Fibroblast of villous mesenchyme (primary cell): ENCODE data around the gene IQSEC1. TPM values are rescaled to one million over a fixed set of nuclear protein-coding genes. Genes with fewer than 3 reads are reported as not detected.

ENCODE experiments used
- DNase-seq: peaks from one replicate; pipeline ENCODE4 v3.0.0-alpha.2; 2010; ENCODE audit warnings: low read depth
- H3K4me3 ChIP-seq: 2 replicates; pipeline ENCODE4 v1.5.1; 2011; ENCODE audit warnings: low read depth, mild to moderate bottlenecking, low read length
- total RNA-seq: library from RNA; depleted of rRNA; stranded (reverse); fragments of >200 nt; gene quantifications from 2 replicates; pipeline ENCODE4 v1.2.3, GENCODE V29; 2012
- TF ChIP-seq, protein P1 (sequence below): IDR thresholded peaks from 2 replicates; pipeline ENCODE4 v1.5.1; 2012; ENCODE audit warnings: low read depth, mild to moderate bottlenecking, low read length; ENCODE audit not compliant: insufficient read depth

IQSEC1 gene
- total RNA-seq, 1 donor: 19.9 TPM

DNA sequence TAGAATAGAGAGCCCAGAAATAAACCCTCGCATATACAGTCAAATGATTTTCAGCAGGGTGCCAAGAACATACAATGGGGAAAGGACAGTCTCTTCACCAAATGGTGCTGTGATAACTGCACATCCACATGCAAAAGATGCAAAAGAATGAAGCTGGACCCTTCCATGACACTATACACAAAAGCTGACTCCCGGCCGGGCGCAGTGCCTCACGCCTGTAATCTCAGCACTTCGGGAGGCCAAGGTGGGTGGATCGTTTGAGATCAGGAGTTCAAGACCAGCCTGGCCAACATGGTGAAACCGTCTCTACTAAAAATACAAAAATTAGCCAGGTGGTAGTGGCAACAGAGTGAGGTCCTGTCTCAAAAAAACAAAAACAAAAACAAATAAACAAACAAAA lies 43.2 kb upstream of the IQSEC1 start:
- DNase-seq: no peak
- no peak overlapping the region for H3K4me3 ChIP-seq
- TF ChIP-seq, protein P1, sequence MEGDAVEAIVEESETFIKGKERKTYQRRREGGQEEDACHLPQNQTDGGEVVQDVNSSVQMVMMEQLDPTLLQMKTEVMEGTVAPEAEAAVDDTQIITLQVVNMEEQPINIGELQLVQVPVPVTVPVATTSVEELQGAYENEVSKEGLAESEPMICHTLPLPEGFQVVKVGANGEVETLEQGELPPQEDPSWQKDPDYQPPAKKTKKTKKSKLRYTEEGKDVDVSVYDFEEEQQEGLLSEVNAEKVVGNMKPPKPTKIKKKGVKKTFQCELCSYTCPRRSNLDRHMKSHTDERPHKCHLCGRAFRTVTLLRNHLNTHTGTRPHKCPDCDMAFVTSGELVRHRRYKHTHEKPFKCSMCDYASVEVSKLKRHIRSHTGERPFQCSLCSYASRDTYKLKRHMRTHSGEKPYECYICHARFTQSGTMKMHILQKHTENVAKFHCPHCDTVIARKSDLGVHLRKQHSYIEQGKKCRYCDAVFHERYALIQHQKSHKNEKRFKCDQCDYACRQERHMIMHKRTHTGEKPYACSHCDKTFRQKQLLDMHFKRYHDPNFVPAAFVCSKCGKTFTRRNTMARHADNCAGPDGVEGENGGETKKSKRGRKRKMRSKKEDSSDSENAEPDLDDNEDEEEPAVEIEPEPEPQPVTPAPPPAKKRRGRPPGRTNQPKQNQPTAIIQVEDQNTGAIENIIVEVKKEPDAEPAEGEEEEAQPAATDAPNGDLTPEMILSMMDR: no peak

DNA sequence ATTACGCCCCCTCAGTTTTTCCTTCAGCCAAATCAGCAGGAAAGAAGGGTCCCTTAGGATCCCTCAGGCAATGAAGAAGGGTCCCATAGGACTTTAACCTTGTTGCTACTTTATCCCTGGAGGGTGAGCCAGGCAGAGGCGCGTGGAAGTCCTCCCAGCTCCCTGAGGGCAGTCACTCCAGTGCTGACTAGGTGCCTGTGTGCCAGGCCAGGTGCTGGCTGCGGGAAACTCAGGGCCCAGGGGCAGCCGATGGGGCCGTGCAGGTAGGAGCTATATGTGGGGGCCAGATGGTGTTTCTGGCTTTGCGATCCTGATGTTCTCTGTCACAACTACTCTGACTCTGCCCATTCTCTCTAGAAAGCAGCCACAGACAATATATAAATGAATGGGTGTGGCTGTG lies 42.8 kb upstream of the IQSEC1 start:
- no peak for DNase-seq
- H3K4me3 ChIP-seq: no peak overlapping the region
- TF ChIP-seq, protein P1: no peak

DNA sequence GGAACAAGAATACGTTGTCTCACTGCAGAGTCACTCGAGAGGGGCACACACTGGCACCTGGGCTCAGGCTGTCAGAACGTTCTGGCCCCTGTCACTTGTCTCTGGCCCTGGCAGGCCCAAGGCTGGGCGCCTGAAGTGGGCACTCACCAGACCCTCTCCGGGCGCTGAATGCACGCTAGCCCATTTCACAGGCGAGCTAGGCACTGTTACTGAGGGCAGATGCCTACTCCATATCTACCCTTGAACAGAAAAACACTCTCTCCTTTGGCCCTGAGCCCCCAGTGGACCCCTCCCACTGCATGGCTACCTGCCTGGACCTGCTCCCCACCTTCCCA lies 42.3 kb upstream of the IQSEC1 start:
- H3K4me3 ChIP-seq: no peak overlapping the region
- DNase-seq: no peak
- TF ChIP-seq, protein P1: no peak

DNA sequence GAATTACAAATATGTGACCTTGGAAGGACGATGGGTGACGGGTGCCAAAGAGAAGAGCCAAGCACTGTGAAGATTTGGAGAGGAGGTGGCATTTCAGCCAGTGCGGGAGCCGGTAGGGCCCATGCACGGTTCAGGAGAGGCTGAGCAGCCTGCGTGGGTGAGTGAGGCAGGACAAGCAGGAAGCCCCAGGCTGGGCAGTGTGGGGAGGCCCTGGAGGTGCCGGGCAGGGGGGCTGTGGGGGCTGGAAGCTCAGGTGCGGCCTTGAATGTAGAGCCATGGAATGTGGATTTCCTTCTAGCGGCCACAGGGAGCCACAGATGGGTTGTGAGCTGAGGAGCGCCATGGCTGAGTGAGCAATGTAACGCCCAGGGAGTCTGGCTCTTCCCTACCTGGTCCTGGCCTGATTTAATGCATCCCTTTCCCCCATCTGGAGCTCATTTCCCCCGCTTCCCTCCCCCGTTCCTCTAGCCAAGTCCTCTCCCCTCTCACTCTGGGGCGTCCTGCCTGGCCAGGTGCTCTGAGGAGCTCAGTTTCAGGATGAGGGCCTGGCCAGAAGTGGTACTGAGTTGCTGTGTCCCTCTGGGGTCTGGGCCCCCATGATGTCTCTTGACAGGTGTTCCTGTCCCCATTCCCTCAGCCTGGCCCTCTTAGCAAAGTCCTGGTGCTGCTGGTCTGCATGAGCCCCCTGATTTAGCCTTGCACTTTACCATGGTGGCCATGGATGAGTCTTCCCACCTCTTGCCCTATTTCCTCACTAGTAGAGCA lies 41.8 kb upstream of the IQSEC1 start:
- TF ChIP-seq, protein P1: no peak
- no peak overlapping the region for H3K4me3 ChIP-seq
- no peak for DNase-seq

DNA sequence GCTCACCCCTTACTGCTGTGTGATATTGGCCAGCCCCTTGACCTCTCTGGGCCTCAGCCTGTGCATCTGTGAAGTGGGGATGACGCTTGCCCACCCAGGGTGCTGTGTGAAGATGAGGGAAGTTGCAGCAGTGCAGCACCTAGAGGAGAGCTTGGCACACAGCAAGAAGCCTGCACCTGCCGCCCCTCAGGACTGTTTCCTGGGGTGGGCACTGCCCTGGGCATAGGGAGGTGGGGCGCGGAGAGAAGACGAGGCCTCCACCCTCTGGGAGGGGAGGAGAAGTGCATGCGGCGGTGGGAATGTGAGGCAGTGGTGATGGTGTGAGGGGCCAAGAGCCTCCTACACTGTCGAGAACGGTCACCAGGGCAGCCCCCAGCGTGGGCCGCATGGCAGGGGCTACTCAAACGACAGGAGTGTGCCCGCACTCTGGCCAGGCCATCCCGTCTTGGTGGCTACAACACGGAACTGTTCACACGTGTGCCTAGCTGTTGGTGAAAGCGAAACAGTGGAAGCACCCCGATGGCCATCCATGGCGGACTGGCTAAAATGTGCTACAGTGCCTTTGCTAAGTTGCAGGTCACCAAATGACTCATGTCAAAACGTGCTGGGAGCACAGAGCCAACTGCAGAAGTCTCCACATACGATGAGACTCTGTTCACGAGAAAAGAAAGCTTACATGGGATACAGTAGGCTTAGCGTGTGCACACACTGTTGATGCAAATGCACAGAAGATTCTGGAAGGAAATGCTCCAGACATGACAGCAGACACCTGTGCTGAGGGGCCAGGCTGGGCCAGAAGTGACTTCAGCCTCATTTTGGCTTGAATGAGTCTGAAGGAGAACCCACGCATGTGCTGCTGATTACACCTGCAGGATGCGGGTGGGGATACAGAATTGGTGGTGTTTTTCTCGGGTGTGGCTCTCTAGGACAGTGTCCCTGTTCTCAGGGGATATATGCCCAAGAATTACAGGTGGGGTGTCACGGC lies 40.4 kb upstream of the IQSEC1 start:
- no peak for DNase-seq
- TF ChIP-seq, protein P1: no peak
- no peak overlapping the region for H3K4me3 ChIP-seq

DNA sequence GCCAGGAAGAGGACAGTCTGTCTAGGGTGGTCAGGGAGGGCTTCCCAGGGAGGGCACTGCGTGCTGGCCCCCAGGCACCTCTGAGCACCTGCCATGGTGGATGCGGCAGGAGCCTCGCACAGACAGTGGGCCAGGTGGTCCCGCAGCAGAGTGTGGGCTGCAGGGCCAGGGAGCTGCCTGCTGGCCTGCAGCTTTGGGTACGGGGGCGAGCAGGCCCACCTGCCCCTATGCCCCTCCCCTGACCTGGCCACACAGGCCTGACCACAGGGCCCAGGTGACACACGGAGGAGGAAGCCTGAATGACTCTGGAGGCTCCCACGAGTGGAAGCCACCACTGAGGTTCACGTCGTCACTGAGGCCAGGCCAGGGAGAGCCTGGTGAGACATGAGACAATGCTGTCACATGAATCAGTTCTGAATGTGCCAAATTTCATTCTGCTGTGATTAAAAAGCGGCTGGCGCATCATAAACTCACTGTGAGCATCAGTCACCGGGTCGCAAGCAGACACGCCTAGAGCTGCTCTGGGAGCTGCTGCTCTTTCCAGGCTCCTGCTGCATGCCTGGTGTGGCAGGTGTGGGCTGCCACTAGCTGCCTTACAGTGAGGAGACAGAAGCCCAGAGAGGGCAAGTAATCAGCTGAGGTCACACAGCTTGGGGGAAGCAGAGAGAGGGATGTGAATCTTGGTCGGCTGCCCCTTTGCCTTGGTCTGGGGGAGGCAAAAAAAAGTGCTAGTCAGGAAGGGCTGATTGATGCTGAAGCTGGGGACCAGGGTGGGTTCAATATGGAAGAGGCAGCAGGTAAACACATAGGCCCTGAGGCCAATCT lies 39.5 kb upstream of the IQSEC1 start:
- H3K4me3 ChIP-seq: no peak overlapping the region
- no peak for DNase-seq
- TF ChIP-seq, protein P1: no peak
